ENCODE measurements around the gene ODAD4. TPM values are rescaled to one million over a fixed set of nuclear protein-coding genes. Genes with fewer than 3 reads are reported as not detected.

Gene ODAD4
- total RNA-seq, 8 experiments from 2014 or later: 0.31 to 10.4 (median 4.6) TPM

DNA sequence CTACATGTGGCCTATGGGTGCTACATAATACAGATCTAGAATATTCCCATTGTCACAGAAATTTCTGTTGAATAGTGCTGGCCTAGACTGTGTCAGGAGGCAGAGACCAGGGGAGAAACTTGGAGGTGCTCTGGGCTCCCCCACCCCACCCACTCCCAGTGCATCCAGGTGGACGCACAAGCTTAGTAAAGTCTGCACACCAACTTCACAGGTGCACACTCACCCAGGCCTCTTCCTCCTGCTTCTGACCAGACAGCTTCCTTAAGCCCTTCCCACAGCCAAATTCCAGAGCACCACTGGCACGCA, 28.6 kb downstream of the ODAD4 start:
- H3K4me3 ChIP-seq: no peak overlapping the region
- 40 to 60% methylated on average over 1 of the region's 2 CpGs; no CpG with 5 or more reads in 8 of the 10 experiments for WGBS, 10 experiments
- in situ Hi-C loops (cut with MboI; ENCODE audit: low pct_unique_long_range_greater_than_20kb in 2 of 9, low sequenced_read_pairs in 9 of 9, unreplicated experiment in 9 of 9): loop anchor here in 1 of 9 experiments (25.0 kb wide), 1 partner anchor 153 kb away; the partner anchor contains the start of genes DHX58, HSPB9 and KAT2A
- H3K4me1 ChIP-seq (replicated peaks in 1 of 2): peaks cover 0 to 5% of the 10 kb centered on the region in 2 donors
- no peak for ATAC-seq (replicated peaks in 6 of 8)
- H3K27ac ChIP-seq: no peak overlapping the region

DNA sequence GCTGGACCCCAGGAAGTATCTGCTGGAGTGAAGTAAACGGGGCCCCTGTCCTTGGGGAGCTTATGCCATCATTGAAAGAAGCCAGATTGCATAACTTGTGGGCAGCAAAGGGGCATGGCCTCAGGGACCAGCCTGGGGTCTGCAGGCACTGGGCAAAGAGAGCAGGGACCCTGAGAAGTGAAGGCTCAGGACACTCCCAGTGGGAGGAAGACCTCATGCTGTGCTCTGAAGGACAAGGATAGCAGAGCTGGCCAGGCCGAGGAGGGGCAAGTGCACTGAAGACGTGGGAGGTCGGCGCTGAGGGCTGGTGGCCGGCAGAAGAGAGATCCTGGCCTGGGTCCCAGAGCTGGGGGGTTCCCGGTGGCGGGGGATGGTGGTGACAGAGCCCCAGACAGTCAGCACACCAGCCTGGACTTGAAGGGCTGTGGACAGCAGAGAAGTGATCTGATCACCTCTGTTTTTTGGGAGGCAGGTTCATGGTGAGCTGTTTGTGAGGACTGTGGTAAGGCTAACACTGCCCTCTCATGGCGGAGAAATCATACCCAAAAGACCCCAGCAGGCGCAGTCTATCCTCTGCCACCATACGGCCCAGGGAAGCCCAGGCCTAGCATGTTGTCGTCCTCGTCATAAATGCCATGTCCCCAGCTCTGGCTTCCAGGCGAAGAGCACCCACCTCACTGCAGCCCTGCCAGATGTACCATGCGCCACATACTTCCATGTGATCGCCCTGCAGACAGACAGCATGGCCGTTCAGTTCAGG, 29.1 kb downstream of the ODAD4 start:
- in situ Hi-C loops (cut with MboI; ENCODE audit: low pct_unique_long_range_greater_than_20kb in 2 of 9, low sequenced_read_pairs in 9 of 9, unreplicated experiment in 9 of 9): loop anchor here in 1 of 9 experiments (25.0 kb wide), 1 partner anchor 153 kb away; the partner anchor contains the start of genes DHX58, HSPB9 and KAT2A
- Histone ChIP-seq H3K27ac (no peak overlapping the region), H3K4me1 (replicated peaks in 1 of 2) (peaks cover 0 to 5% of the 10 kb centered on the region in 2 donors), H3K4me3 (no peak overlapping the region)
- WGBS, 10 experiments: 0 to 100% (median 80%) methylated on average over 1 to 5 of the region's 17 CpGs; no CpG with 5 or more reads in 5 of the 10 experiments
- ATAC-seq (replicated peaks in 6 of 8): peak in 7 of 8 experiments; percentile 18 to 83 (median 34)

DNA sequence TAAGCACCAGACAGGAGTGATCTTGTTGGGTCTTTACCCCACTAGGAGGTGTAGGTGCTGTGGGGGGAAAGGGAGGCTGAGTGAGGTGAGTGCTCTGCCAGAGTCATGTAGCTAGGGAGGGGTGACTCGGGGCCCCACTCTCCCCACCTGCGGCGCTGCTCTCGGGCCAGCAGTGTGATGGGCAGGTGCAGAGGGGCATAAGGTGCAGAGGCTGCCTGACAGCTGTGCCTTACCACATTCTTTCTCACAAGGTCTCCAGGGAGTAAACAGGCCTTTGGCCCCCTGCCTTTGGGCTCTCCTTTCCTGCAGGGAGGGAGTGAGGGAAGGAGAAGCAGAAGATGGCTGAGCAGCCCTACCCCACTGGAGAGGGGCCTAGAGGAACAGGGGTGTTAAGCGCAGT, 31.7 kb downstream of the ODAD4 start:
- H3K4me1 ChIP-seq (replicated peaks in 1 of 2): peaks cover 5 to 8% of the 10 kb centered on the region in 2 donors
- in situ Hi-C loops (cut with MboI; ENCODE audit: low pct_unique_long_range_greater_than_20kb in 2 of 9, low sequenced_read_pairs in 9 of 9, unreplicated experiment in 9 of 9): loop anchor here in 1 of 9 experiments (25.0 kb wide), 1 partner anchor 150 kb away; the partner anchor contains the start of genes DHX58, HSPB9 and KAT2A
- no peak for ATAC-seq (replicated peaks in 6 of 8)
- no peak overlapping the region for H3K4me3 ChIP-seq
- 80 to 93% methylated on average over 1 to 4 of the region's 5 CpGs; no CpG with 5 or more reads in 8 of the 10 experiments for WGBS, 10 experiments
- H3K27ac ChIP-seq: no peak overlapping the region

DNA sequence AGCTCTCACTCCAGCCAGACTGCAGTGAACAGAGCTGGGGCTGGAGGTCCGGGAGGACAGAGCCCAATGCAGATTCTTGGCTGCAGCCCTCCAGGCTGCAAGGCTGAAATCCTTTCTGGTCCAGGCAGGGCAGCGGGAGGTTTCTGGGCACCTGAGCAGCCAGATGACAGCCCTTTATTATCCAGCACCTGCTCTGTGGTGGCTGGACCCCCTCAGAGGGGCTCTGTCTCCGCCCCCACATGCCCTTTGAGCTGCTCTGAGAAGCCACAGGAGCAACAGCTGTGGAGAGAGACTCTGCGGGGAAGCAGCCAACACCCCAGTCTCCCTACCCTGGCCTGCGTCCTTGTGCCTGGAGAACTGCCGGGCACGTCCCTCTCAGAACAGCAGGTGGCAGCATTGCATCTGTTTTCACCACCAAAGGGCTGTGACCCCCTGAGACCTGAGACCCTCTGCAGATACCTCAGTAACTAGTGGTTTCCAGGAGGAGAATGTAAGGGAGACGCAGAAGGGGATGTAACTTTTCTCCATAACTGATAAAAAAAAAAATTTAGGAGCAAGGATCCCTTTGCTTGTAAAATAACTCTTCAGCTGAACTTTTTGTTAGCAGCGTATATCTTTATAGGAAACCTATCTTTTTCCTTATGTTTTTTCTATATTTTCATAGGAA, 32.5 kb downstream of the ODAD4 start:
- 15 to 88% (median 48%) methylated on average over 1 to 7 of the region's 9 CpGs; no CpG with 5 or more reads in 2 of the 10 experiments for WGBS, 10 experiments
- Histone ChIP-seq H3K4me1 (replicated peaks in 1 of 2) (peaks cover 10 to 14% of the 10 kb centered on the region in 2 donors), H3K27ac (peak overlapping the region in 1 of 2 donors; percentile 11), H3K4me3 (no peak overlapping the region)
- ATAC-seq (replicated peaks in 6 of 8): peak; percentile 5 to 26 (median 15)
- in situ Hi-C loops (cut with MboI; ENCODE audit: low pct_unique_long_range_greater_than_20kb in 2 of 9, low sequenced_read_pairs in 9 of 9, unreplicated experiment in 9 of 9): loop anchor here in 1 of 9 experiments (25.0 kb wide), 1 partner anchor 149 kb away; the partner anchor contains the start of genes DHX58, HSPB9 and KAT2A

DNA sequence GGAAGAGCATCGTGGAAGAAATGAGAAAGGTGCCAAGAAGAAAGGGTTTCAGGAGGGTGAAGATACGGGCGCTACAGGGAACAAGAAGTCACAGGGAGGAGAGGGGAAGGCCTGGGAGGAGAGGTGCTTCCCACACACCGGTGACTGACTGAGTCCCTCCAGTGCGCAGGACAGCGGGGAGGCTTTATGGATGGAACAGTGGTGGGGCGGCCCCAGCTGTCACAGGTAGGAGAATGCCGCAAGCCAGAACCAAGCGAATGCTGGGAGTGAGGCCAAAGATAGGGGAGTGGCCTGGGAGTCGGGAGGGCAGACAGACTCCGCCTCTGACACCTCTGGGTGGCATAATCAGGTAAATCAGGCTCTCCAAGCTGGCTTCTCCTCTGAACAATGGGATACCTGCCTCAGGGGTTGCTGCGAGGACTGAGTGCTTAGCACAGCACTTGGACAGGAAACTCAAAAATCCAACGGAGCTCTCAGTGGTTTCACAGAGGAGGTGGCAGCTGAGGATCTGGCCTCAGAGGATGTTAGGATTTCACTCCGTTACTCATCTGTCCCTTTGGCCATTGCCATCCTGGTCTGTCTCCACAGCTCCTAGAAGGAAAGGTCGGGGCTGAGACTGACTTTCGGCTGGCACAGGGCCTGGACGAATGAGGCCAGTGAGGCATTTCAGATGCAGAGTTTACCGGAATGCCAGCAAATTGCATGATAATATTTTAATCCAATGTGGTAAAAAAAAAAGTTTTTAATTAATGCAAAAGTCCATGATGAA, 35.5 kb downstream of the ODAD4 start:
- peak overlapping the region in 1 of 2 donors; percentile 23 for H3K27ac ChIP-seq
- ATAC-seq (replicated peaks in 6 of 8): peak; percentile 5 to 49 (median 24)
- peaks cover 10 to 14% of the 10 kb centered on the region in 2 donors for H3K4me1 ChIP-seq (replicated peaks in 1 of 2)
- WGBS, 10 experiments: 4 to 46% (median 21%) methylated on average over 3 to 11 of the region's 18 CpGs; no CpG with 5 or more reads in 1 of the 10 experiments
- in situ Hi-C loops (cut with MboI; ENCODE audit: low pct_unique_long_range_greater_than_20kb in 2 of 9, low sequenced_read_pairs in 9 of 9, unreplicated experiment in 9 of 9): loop anchor here in 1 of 9 experiments (25.0 kb wide), 1 partner anchor 146 kb away; the partner anchor contains the start of genes DHX58, HSPB9 and KAT2A
- H3K4me3 ChIP-seq: peak overlapping the region; percentile 70 to 89 (median 83)

DNA sequence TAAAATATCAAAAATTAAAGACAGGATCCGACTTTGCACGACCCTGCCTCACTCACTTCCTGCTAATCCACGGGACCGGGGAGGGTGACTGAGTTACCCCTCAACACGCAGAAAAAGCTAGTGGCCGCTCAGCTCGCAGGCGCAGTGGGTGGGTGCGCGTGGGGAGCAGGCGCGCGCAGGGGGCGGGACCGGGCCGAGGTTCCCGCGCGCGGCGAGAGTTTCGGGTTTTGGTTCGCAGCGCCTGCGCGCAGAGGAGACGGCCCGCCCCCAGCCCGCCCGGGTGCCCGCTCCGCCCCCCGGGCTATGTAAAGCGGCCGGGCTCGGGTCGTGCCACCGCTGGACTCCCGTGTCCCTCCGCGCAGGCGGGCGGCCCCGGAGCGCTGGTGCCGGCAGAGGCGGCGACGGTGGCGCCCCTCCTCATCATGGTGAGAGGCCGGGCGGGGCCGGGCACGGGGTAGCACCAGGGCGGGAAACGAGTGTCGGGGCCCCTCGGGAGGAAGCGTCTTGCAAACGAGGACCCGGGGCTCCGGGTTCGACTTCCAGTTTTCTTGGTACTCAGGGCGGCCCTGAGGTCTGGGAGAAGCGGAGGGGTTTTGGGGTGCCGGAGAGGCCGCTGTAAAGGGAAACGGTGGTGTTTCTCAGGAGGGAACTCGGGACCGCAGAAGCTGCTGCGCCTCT, 36.2 kb downstream of the ODAD4 start, which contains the start of gene CNP:
Gene CNP (plus strand): TSS at position 333 of the 678 bp plus-strand sequence. CDS start 90 bp downstream, at position 423.
- in situ Hi-C loops (cut with MboI; ENCODE audit: low pct_unique_long_range_greater_than_20kb in 2 of 9, low sequenced_read_pairs in 9 of 9, unreplicated experiment in 9 of 9): loop anchor here in 1 of 9 experiments (25.0 kb wide), 1 partner anchor 146 kb away; the partner anchor contains the start of genes DHX58, HSPB9 and KAT2A
- WGBS, 10 experiments: 0% methylated on average over 1 to 3 of the region's 71 CpGs; no CpG with 5 or more reads in 7 of the 10 experiments
- H3K4me3 ChIP-seq: peak within 1 kb of the TSS; percentile 70 to 89 (median 83)
- ATAC-seq (replicated peaks in 6 of 8): peak; percentile 72 to 88 (median 86)
- H3K4me1 ChIP-seq (replicated peaks in 1 of 2): peaks cover 10 to 14% of the 10 kb centered on the region in 2 donors
- peak within 1 kb of the TSS; percentile 23 to 73 for H3K27ac ChIP-seq

DNA sequence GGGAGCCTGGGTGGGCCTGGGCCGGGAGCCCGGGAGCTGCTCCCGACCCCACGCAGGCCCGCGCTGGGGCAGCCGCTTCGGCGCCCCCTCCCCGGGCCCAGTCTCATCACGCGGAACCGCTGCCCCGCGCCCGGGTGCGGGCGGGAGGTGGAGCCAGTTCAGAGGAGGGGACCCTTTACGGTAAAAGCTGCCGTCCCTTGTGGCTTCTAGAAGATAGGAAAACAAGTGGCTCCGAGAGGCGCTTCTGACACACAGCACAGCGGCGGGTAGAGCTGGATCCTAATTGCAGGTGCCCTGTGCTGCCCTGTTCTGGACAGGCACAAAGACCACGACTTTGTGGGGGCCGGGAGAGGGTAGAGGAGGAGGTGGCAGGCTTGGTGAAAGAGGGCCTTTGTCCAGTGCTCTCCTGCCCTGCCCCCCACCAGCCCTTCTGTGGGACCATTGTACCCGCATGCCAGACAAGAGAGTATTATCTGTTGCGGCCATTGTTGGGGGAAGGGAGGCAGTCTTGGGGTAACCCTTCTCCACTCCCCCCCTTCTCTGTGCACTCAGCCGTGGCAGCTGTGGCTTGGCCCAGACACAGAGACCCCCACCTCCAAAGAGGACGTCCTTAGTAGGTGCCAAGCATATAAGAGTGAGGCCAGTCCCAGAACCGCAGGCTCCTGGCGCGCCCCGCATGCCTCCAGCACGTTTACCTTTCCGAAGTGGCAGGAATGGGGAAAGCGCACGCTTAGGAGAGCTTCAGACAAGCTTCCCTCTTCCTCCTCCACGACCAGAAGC, 36.9 kb downstream of the ODAD4 start:
- H3K4me3 ChIP-seq: peak overlapping the region; percentile 70 to 89 (median 83)
- peak overlapping the region; percentile 23 to 73 for H3K27ac ChIP-seq
- WGBS, 10 experiments: 0 to 80% (median 40%) methylated on average over 1 to 6 of the region's 39 CpGs; no CpG with 5 or more reads in 5 of the 10 experiments
- in situ Hi-C loops (cut with MboI; ENCODE audit: low pct_unique_long_range_greater_than_20kb in 2 of 9, low sequenced_read_pairs in 9 of 9, unreplicated experiment in 9 of 9): loop anchor here in 1 of 9 experiments (25.0 kb wide), 1 partner anchor 145 kb away; the partner anchor contains the start of genes DHX58, HSPB9 and KAT2A
- peak in 1 of 8 experiments; percentile 18 for ATAC-seq (replicated peaks in 6 of 8)
- peaks cover 10 to 14% of the 10 kb centered on the region in 2 donors for H3K4me1 ChIP-seq (replicated peaks in 1 of 2)

DNA sequence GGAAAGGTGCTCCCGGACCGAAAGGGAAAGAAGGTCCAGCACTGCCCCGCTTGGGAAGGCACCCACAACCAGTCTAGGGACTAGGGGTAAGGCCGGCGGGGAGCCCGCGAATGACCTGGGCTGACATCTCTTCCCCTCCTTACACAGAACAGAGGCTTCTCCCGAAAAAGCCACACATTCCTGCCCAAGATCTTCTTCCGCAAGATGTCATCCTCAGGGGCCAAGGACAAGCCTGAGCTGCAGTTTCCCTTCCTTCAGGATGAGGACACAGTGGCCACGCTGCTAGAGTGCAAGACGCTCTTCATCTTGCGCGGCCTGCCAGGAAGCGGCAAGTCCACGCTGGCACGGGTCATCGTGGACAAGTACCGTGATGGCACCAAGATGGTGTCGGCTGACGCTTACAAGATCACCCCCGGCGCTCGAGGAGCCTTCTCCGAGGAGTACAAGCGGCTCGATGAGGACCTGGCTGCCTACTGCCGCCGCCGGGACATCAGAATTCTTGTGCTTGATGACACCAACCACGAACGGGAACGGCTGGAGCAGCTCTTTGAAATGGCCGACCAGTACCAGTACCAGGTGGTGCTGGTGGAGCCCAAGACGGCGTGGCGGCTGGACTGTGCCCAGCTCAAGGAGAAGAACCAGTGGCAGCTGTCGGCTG, 37.6 kb downstream of the ODAD4 start:
- in situ Hi-C loops (cut with MboI; ENCODE audit: low pct_unique_long_range_greater_than_20kb in 2 of 9, low sequenced_read_pairs in 9 of 9, unreplicated experiment in 9 of 9): loop anchor here in 1 of 9 experiments (25.0 kb wide), 1 partner anchor 144 kb away; the partner anchor contains the start of genes DHX58, HSPB9 and KAT2A
- WGBS, 10 experiments: 81 to 100% (median 94%) methylated on average over 4 to 17 of the region's 37 CpGs; no CpG with 5 or more reads in 4 of the 10 experiments
- ATAC-seq (replicated peaks in 6 of 8): no peak
- Histone ChIP-seq H3K27ac (no peak overlapping the region), H3K4me1 (replicated peaks in 1 of 2) (peaks cover 6 to 14% of the 10 kb centered on the region in 2 donors), H3K4me3 (no peak overlapping the region)

DNA sequence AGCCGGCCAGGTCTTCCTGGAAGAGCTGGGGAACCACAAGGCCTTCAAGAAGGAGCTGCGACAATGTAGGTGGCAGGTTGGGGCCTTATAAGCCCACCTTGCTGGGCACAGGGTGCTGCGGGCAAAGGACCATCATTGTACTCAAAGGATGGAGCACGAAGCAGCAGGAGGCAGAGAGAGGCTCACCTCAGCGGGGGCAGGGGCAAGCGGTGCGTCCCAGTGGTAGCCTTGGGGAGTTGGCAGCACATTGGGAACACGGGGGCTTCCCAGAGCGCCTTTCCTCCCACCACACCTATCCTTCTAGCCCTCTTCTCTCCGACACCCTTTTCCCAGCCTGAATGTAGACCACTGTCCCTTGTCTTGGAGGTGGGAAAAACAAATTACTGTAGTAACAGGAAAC, 38.3 kb downstream of the ODAD4 start:
- H3K4me3 ChIP-seq: no peak overlapping the region
- in situ Hi-C loops (cut with MboI; ENCODE audit: low pct_unique_long_range_greater_than_20kb in 2 of 9, low sequenced_read_pairs in 9 of 9, unreplicated experiment in 9 of 9): loop anchor here in 1 of 9 experiments (25.0 kb wide), 1 partner anchor 144 kb away; the partner anchor contains the start of genes DHX58, HSPB9 and KAT2A
- H3K27ac ChIP-seq: no peak overlapping the region
- WGBS, 10 experiments: 50 to 100% (median 93%) methylated on average over 1 to 3 of the region's 10 CpGs; no CpG with 5 or more reads in 5 of the 10 experiments
- H3K4me1 ChIP-seq (replicated peaks in 1 of 2): peaks cover 5 to 14% of the 10 kb centered on the region in 2 donors
- ATAC-seq (replicated peaks in 6 of 8): no peak

DNA sequence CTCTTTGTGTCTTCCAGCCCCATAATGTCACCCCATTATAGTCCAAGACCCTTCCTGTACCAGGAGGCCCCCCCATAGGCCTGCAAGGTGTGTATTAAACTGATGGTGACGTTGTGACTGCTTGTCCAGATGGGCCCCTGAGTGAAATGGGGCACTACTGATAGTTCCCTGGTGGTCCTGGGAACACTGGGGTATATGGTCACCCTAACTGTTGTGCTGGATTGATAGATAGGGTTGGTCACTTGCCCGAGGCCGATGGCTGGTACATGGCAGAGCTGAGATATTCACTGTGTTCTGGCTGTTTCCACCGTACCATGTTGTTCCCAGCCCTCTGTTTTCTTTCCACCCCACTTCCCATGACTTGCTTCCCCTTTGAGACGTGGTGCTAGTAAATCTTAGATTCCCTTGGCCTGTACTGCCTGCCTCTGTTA, 40.5 kb downstream of the ODAD4 start:
- WGBS, 10 experiments: 61 to 100% (median 88%) methylated on average over 1 to 3 of the region's 5 CpGs; no CpG with 5 or more reads in 4 of the 10 experiments
- ATAC-seq (replicated peaks in 6 of 8): no peak
- Histone ChIP-seq H3K4me1 (replicated peaks in 1 of 2) (peaks cover 5 to 9% of the 10 kb centered on the region in 2 donors), H3K27ac (no peak overlapping the region), H3K4me3 (no peak overlapping the region)
- in situ Hi-C loops (cut with MboI; ENCODE audit: low pct_unique_long_range_greater_than_20kb in 2 of 9, low sequenced_read_pairs in 9 of 9, unreplicated experiment in 9 of 9): loop anchor here in 1 of 9 experiments (25.0 kb wide), 1 partner anchor 141 kb away; the partner anchor contains the start of genes DHX58, HSPB9 and KAT2A

Data from motor neuron (in vitro differentiated cells).